Endothelial cell of umbilical vein (primary cell): ENCODE data around the gene KRTAP20-2.

Source experiments
- EZH2 ChIP-seq: IDR thresholded peaks from 2 replicates; pipeline ENCODE4 v1.6.1; 2012; ENCODE audit warnings: borderline replicate concordance, low read depth, mild to moderate bottlenecking, moderate library complexity, low read length, inconsistent platforms; ENCODE audit not compliant: severe bottlenecking
- FOS ChIP-seq: IDR thresholded peaks from 2 replicates; pipeline ENCODE4 v1.6.1; 2011; ENCODE audit warnings: mild to moderate bottlenecking, low read length, moderate library complexity, borderline replicate concordance; ENCODE audit not compliant: insufficient read depth
- JUN ChIP-seq: IDR thresholded peaks from 2 replicates; pipeline ENCODE4 v1.6.1; 2011; ENCODE audit warnings: borderline replicate concordance, low read depth; ENCODE audit not compliant: insufficient read length, insufficient read depth
- POLR2A ChIP-seq: IDR thresholded peaks from 2 replicates; pipeline ENCODE4 v1.6.1; 2012; ENCODE audit warnings: low read depth, mild to moderate bottlenecking, control low read depth, low read length
- POLR2AphosphoS5 ChIP-seq: IDR thresholded peaks from 2 replicates; pipeline ENCODE4 v1.6.1; 2012; ENCODE audit warnings: low read depth, mild to moderate bottlenecking, control low read depth, low read length, moderate library complexity; ENCODE audit not compliant: insufficient read depth
- TF ChIP-seq, protein P1 (sequence below), 2 donors: IDR thresholded peaks; 1 replicate in 1 of 2; 2 replicates in 1 of 2; pipeline ENCODE4 v1.5.1; 2011; ENCODE audit warnings: low read length in 2 of 2, mild to moderate bottlenecking in 2 of 2, moderate library complexity in 2 of 2, control low read depth in 1 of 2, inconsistent platforms in 1 of 2, low read depth in 1 of 2; ENCODE audit not compliant: insufficient read depth in 1 of 2; ENCODE audit errors: extremely low read depth in 1 of 2
- TF ChIP-seq, protein P2 (sequence below): IDR thresholded peaks from 2 replicates; pipeline ENCODE4 v1.6.1; 2011; ENCODE audit not compliant: insufficient read depth, insufficient read length

DNA sequence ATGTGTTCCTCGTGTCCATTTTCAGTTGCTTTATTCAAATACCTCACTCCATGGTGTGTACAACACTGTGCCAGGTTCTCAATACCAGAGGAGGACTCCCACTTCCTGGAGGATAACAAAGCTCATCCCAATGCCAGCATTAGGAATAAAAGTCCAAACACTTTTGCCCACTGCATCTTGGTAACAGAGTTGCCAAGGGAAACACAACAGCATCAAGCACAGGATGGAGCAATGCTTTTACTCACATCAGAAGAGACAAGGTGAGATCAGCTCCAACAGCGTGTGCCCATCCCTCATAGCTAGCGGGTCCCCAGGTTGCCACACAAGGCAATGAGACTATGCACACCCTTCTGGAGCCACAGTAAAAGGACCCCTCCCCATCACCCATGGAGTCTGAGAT is 11.6 kb upstream of the KRTAP20-2 start:
- TF ChIP-seq, protein P1, sequence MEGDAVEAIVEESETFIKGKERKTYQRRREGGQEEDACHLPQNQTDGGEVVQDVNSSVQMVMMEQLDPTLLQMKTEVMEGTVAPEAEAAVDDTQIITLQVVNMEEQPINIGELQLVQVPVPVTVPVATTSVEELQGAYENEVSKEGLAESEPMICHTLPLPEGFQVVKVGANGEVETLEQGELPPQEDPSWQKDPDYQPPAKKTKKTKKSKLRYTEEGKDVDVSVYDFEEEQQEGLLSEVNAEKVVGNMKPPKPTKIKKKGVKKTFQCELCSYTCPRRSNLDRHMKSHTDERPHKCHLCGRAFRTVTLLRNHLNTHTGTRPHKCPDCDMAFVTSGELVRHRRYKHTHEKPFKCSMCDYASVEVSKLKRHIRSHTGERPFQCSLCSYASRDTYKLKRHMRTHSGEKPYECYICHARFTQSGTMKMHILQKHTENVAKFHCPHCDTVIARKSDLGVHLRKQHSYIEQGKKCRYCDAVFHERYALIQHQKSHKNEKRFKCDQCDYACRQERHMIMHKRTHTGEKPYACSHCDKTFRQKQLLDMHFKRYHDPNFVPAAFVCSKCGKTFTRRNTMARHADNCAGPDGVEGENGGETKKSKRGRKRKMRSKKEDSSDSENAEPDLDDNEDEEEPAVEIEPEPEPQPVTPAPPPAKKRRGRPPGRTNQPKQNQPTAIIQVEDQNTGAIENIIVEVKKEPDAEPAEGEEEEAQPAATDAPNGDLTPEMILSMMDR (IDR thresholded peaks at IDR 0.05; ENCODE audit: extremely low read depth in 1 of 2, insufficient read depth in 1 of 2, low read depth in 1 of 2, low read length in 2 of 2) = no peak
- TF ChIP-seq POLR2A (no peak), POLR2AphosphoS5 (no peak), FOS (no peak), EZH2 (no peak), JUN (no peak)
- TF ChIP-seq, protein P2, sequence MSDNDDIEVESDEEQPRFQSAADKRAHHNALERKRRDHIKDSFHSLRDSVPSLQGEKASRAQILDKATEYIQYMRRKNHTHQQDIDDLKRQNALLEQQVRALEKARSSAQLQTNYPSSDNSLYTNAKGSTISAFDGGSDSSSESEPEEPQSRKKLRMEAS = no peak
